Measurements from ENCODE around the gene TMTC1.

TMTC1 gene

DNA sequence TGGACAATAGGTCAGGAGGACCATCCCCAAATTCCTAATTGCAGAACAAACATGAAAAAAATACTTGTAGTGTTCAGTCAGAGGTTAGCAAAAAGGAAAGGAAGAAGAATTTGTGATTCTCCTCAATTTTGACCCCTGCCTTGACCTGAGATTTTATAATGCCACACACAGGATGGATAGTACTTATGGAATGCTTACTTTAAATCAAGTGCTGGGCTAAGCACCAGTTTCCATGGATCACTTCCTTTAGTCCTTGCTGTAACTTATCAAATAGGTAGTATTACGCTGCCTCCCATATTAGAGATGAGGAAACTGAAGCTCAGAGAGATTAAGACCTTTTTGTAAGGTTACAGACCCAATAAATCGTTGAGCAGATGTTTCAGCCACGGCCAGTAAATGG, 205.0 kb downstream of the TMTC1 start:
- no peak for ATAC-seq
- no peak for TF ChIP-seq SNAI2 (CRISPR knock-in tag; IDR thresholded peaks at IDR 0.05)
- TF ChIP-seq, protein P1, sequence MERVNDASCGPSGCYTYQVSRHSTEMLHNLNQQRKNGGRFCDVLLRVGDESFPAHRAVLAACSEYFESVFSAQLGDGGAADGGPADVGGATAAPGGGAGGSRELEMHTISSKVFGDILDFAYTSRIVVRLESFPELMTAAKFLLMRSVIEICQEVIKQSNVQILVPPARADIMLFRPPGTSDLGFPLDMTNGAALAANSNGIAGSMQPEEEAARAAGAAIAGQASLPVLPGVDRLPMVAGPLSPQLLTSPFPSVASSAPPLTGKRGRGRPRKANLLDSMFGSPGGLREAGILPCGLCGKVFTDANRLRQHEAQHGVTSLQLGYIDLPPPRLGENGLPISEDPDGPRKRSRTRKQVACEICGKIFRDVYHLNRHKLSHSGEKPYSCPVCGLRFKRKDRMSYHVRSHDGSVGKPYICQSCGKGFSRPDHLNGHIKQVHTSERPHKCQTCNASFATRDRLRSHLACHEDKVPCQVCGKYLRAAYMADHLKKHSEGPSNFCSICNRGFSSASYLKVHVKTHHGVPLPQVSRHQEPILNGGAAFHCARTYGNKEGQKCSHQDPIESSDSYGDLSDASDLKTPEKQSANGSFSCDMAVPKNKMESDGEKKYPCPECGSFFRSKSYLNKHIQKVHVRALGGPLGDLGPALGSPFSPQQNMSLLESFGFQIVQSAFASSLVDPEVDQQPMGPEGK (CRISPR knock-in tag; IDR thresholded peaks at IDR 0.05; ENCODE audit: borderline replicate concordance) = no peak
- no peak for TF ChIP-seq ZNF8 (CRISPR knock-in tag; IDR thresholded peaks at IDR 0.05)
- TF ChIP-seq ZNF70 (CRISPR knock-in tag; IDR thresholded peaks at IDR 0.05) = no peak
- TF ChIP-seq, protein P2, sequence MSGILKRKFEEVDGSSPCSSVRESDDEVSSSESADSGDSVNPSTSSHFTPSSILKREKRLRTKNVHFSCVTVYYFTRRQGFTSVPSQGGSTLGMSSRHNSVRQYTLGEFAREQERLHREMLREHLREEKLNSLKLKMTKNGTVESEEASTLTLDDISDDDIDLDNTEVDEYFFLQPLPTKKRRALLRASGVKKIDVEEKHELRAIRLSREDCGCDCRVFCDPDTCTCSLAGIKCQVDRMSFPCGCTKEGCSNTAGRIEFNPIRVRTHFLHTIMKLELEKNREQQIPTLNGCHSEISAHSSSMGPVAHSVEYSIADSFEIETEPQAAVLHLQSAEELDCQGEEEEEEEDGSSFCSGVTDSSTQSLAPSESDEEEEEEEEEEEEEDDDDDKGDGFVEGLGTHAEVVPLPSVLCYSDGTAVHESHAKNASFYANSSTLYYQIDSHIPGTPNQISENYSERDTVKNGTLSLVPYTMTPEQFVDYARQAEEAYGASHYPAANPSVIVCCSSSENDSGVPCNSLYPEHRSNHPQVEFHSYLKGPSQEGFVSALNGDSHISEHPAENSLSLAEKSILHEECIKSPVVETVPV (CRISPR knock-in tag; IDR thresholded peaks at IDR 0.05) = no peak
- TF ChIP-seq PPARA (CRISPR knock-in tag; IDR thresholded peaks at IDR 0.05; ENCODE audit: borderline replicate concordance) = no peak
- TF ChIP-seq RARB (CRISPR knock-in tag; IDR thresholded peaks at IDR 0.05) = no peak
- no peak for TF ChIP-seq TCF4 (CRISPR knock-in tag; IDR thresholded peaks at IDR 0.05; ENCODE audit: borderline replicate concordance)
- TF ChIP-seq, protein P3, sequence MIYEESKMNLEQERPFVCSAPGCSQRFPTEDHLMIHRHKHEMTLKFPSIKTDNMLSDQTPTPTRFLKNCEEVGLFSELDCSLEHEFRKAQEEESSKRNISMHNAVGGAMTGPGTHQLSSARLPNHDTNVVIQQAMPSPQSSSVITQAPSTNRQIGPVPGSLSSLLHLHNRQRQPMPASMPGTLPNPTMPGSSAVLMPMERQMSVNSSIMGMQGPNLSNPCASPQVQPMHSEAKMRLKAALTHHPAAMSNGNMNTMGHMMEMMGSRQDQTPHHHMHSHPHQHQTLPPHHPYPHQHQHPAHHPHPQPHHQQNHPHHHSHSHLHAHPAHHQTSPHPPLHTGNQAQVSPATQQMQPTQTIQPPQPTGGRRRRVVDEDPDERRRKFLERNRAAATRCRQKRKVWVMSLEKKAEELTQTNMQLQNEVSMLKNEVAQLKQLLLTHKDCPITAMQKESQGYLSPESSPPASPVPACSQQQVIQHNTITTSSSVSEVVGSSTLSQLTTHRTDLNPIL (CRISPR knock-in tag; IDR thresholded peaks at IDR 0.05; ENCODE audit: low read depth) = no peak
- TF ChIP-seq ZNF565 (CRISPR knock-in tag; conservative IDR thresholded peaks at IDR 0.05; ENCODE audit: low read depth) = no peak
- no peak for TF ChIP-seq ZFP30 (CRISPR knock-in tag; IDR thresholded peaks at IDR 0.05)
- TF ChIP-seq GLIS3 (CRISPR knock-in tag; IDR thresholded peaks at IDR 0.05) = no peak
- no peak for TF ChIP-seq ISL1 (CRISPR knock-in tag; IDR thresholded peaks at IDR 0.05)
- TF ChIP-seq, protein P4, sequence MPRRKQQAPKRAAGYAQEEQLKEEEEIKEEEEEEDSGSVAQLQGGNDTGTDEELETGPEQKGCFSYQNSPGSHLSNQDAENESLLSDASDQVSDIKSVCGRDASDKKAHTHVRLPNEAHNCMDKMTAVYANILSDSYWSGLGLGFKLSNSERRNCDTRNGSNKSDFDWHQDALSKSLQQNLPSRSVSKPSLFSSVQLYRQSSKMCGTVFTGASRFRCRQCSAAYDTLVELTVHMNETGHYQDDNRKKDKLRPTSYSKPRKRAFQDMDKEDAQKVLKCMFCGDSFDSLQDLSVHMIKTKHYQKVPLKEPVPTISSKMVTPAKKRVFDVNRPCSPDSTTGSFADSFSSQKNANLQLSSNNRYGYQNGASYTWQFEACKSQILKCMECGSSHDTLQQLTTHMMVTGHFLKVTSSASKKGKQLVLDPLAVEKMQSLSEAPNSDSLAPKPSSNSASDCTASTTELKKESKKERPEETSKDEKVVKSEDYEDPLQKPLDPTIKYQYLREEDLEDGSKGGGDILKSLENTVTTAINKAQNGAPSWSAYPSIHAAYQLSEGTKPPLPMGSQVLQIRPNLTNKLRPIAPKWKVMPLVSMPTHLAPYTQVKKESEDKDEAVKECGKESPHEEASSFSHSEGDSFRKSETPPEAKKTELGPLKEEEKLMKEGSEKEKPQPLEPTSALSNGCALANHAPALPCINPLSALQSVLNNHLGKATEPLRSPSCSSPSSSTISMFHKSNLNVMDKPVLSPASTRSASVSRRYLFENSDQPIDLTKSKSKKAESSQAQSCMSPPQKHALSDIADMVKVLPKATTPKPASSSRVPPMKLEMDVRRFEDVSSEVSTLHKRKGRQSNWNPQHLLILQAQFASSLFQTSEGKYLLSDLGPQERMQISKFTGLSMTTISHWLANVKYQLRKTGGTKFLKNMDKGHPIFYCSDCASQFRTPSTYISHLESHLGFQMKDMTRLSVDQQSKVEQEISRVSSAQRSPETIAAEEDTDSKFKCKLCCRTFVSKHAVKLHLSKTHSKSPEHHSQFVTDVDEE (CRISPR knock-in tag; IDR thresholded peaks at IDR 0.05) = no peak
- no peak for TF ChIP-seq BACH2 (CRISPR knock-in tag; IDR thresholded peaks at IDR 0.05; ENCODE audit: borderline replicate concordance)
- TF ChIP-seq CSDC2 (CRISPR knock-in tag; IDR thresholded peaks at IDR 0.05) = no peak
- TF ChIP-seq OSR1 (CRISPR knock-in tag; IDR thresholded peaks at IDR 0.05) = no peak
- TF ChIP-seq ARNTL (CRISPR knock-in tag; IDR thresholded peaks at IDR 0.05; ENCODE audit: borderline replicate concordance, low read depth) = no peak
- no peak for TF ChIP-seq ZFP3 (CRISPR knock-in tag; IDR thresholded peaks at IDR 0.05)

DNA sequence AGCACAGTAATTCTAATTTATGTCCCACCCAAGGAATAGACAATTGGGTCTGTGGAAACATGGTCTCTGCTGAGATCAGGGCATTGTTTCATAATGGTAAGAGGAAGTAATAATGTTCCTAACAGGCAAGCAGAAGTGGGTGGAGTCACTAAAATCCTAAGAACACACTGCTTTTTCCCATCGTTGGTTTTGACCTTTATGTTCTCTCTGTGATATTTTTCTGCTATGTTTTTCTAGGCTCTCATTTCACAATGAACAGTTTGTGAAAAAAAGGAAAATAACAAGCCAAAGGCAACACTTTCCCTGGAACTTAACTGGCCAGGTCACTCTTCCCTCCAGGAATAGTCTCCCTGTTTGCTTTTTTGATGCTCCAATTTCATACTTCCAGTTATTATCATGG, 205.7 kb downstream of the TMTC1 start:
- ATAC-seq = no peak

DNA sequence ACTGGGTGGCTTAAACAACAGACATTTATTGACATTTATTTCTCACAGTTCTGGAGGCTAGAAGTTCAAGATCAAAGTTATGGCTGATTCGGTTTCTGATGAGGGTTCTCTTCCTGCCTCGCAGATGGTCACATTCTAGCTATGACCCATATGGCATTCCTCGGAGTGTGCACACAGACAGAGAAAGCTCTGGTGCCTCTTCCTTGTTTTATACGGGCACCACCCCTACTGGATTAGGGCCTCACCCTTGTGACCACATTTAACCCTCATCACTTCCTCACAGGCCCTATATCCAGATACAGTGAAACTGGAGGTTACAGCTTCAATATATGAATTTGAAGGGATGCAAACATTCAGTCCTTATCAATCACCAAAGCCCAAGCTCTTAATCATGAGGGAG, 209.2 kb downstream of the TMTC1 start:
- no peak for ATAC-seq
- TF ChIP-seq ISL1 (CRISPR knock-in tag; IDR thresholded peaks at IDR 0.05) = no peak
- TF ChIP-seq ZFP3 (CRISPR knock-in tag; IDR thresholded peaks at IDR 0.05) = no peak
- no peak for TF ChIP-seq ARNTL (CRISPR knock-in tag; IDR thresholded peaks at IDR 0.05; ENCODE audit: borderline replicate concordance, low read depth)
- TF ChIP-seq ESRRG (CRISPR knock-in tag; IDR thresholded peaks at IDR 0.05) = no peak
- TF ChIP-seq, protein P3 (CRISPR knock-in tag; IDR thresholded peaks at IDR 0.05; ENCODE audit: low read depth) = no peak
- TF ChIP-seq GLIS3 (CRISPR knock-in tag; IDR thresholded peaks at IDR 0.05) = no peak
- no peak for TF ChIP-seq ZC3H10 (CRISPR knock-in tag; IDR thresholded peaks at IDR 0.05)

More for the DNA sequence above, 205.7 kb downstream of the TMTC1 start:
- TF ChIP-seq ZNF70 (CRISPR knock-in tag; IDR thresholded peaks at IDR 0.05) (no peak), ZNF8 (CRISPR knock-in tag; IDR thresholded peaks at IDR 0.05) (no peak), ZC3H10 (CRISPR knock-in tag; IDR thresholded peaks at IDR 0.05) (no peak)
- TF ChIP-seq, protein P3 (CRISPR knock-in tag; IDR thresholded peaks at IDR 0.05; ENCODE audit: low read depth) = no peak
